Thyroid gland (tissue), 4 donors: ENCODE measurements around the gene REC114. TPM values are rescaled to one million over a fixed set of nuclear protein-coding genes. Genes with fewer than 3 reads are reported as not detected.
A peak's percentile ranks its signal among the peaks of the same experiment; 100 is the strongest.

ENCODE experiments used
- DNase-seq, 2 donors: peaks; one replicate each; pipeline ENCODE4 v3.0.0-alpha.2; 2019
- H3K27ac ChIP-seq, 3 donors: fragments of 200-600 bp; sonication (generic); 1 replicate in 2 of 3; 2 replicates in 1 of 3; pipeline ENCODE4 v1.5.1; 2016 to 2019; ENCODE audit warnings: mild to moderate bottlenecking in 1 of 3, moderate library complexity in 1 of 3
- H3K27me3 ChIP-seq: fragments of 200-600 bp; sonication (generic); one replicate; pipeline ENCODE4 v1.5.1; 2019
- H3K36me3 ChIP-seq, 2 donors: fragments of 200-600 bp; sonication (generic); one replicate each; pipeline ENCODE4 v1.5.1; 2016 to 2019
- H3K4me1 ChIP-seq, 2 donors: fragments of 200-600 bp; sonication (generic); one replicate each; pipeline ENCODE4 v1.5.1; 2017 to 2019
- H3K4me3 ChIP-seq, 3 donors: fragments of 200-600 bp; sonication (generic); replicated peaks in 1 of 3; 1 replicate in 2 of 3; 2 replicates in 1 of 3; pipeline ENCODE4 v1.5.1; 2016; ENCODE audit warnings: mild to moderate bottlenecking in 1 of 3
- H3K9me3 ChIP-seq: fragments of 200-600 bp; sonication (generic); one replicate; pipeline ENCODE4 v1.5.1; 2017
- CTCF ChIP-seq, 6 experiments: fragments of 200-600 bp in 3 of 6; fragments of 450-650 bp in 3 of 6; sonication (generic) in 3 of 6; IDR thresholded peaks; one replicate each; pipeline ENCODE4 v1.5.1; 2016 to 2019; ENCODE audit warnings: antibody characterized with exemption in 6 of 6, mild to moderate bottlenecking in 2 of 6, inconsistent platforms in 1 of 6, moderate library complexity in 1 of 6
- POLR2A ChIP-seq, 2 donors: fragments of 450-650 bp; IDR thresholded peaks; one replicate each; pipeline ENCODE4 v1.6.1; 2017; ENCODE audit warnings: antibody characterized with exemption in 2 of 2, mild to moderate bottlenecking in 2 of 2, moderate library complexity in 1 of 2
- WGBS, 2 donors: methylation state at CpG; one replicate each; pipeline ENCODE4 v1.1.5; 2017; 5-methylcytosine and 5-hydroxymethylcytosine counted together
- intact Hi-C: fragments of 100-400 bp; cut with DNase I; formaldehyde crosslinking; loops from one replicate; pipeline ENCODE4 v1.15.1; 2023
- total RNA-seq, 4 donors: library from RNA; depleted of rRNA; stranded (reverse); fragments of >200 nt; gene quantifications; one replicate each; pipeline ENCODE4 v1.2.3, GENCODE V29; 2016

Gene REC114
- total RNA-seq, 4 donors from 2014 or later = not detected

- Histone ChIP-seq H3K4me3 (no peak overlapping the region), H3K4me1 (no peaks in the 10 kb centered on the region), H3K27me3 (no peaks in the 10 kb centered on the region), H3K9me3 (no peaks in the 10 kb centered on the region), H3K36me3 (peaks cover 8 to 10% of the 10 kb centered on the region in 2 donors), H3K27ac (no peak overlapping the region)
- 89 to 93% methylated on average over 4 of the region's 4 CpGs for WGBS, 2 donors
- no peak for TF ChIP-seq POLR2A (IDR thresholded peaks at IDR 0.05)
- TF ChIP-seq CTCF (IDR thresholded peaks at IDR 0.05) = no peak
- intact Hi-C loops = loop anchor here (10.0 kb wide), 1 partner anchor 150 kb away; no protein-coding TSS in a partner anchor
- DNase-seq = no peak
Observed at GRCh38 chr15:73555080-73555479, 112.1 kb downstream of the REC114 start.

- peaks cover 0 to under 1% of the 10 kb centered on the region in 2 donors for H3K4me1 ChIP-seq
- H3K36me3 ChIP-seq = peaks cover 8 to 23% of the 10 kb centered on the region in 2 donors
- TF ChIP-seq POLR2A (IDR thresholded peaks at IDR 0.05) (no peak), CTCF (IDR thresholded peaks at IDR 0.05) (no peak)
- H3K4me3 ChIP-seq = no peak overlapping the region
- DNase-seq = no peak
- H3K27ac ChIP-seq = no peak overlapping the region
- H3K27me3 ChIP-seq = no peaks in the 10 kb centered on the region
- WGBS, 2 donors = 91 to 100% methylated on average over 1 of the region's 1 CpG
- intact Hi-C loops = loop anchor here (10.0 kb wide), 1 partner anchor 146 kb away; no protein-coding TSS in a partner anchor
- no peaks in the 10 kb centered on the region for H3K9me3 ChIP-seq
Observed at GRCh38 chr15:73558529-73558928, 115.6 kb downstream of the REC114 start.

- Histone ChIP-seq H3K27ac (no peak overlapping the region), H3K4me1 (peaks cover 0 to 16% of the 10 kb centered on the region in 2 donors), H3K27me3 (no peaks in the 10 kb centered on the region), H3K9me3 (no peaks in the 10 kb centered on the region), H3K4me3 (no peak overlapping the region), H3K36me3 (peaks cover 8 to 23% of the 10 kb centered on the region in 2 donors)
- intact Hi-C loops = loop anchor here (5.0 kb wide), 1 partner anchor 77 kb away; no protein-coding TSS in a partner anchor
- 63 to 76% methylated on average over 2 of the region's 2 CpGs for WGBS, 2 donors
- no peak for DNase-seq
- TF ChIP-seq CTCF (IDR thresholded peaks at IDR 0.05) (peak in 4 of 6 experiments; percentile 27 to 58 (median 36)), POLR2A (IDR thresholded peaks at IDR 0.05) (no peak)
Observed at GRCh38 chr15:73560501-73561117, 117.6 kb downstream of the REC114 start.

- Histone ChIP-seq H3K27me3 (no peaks in the 10 kb centered on the region), H3K4me3 (no peak overlapping the region), H3K4me1 (peaks cover 0 to 19% of the 10 kb centered on the region in 2 donors), H3K9me3 (no peaks in the 10 kb centered on the region), H3K36me3 (peaks cover 9 to 25% of the 10 kb centered on the region in 2 donors), H3K27ac (no peak overlapping the region)
- peak in 2 of 6 experiments; percentile 17 to 38 for TF ChIP-seq CTCF (IDR thresholded peaks at IDR 0.05)
- TF ChIP-seq POLR2A (IDR thresholded peaks at IDR 0.05) = no peak
- intact Hi-C loops = loop anchor here (5.0 kb wide), 1 partner anchor 73 kb away; no protein-coding TSS in a partner anchor
- peak; percentile 18 to 21 for DNase-seq
- 43 to 65% methylated on average over 6 of the region's 6 CpGs for WGBS, 2 donors
Observed at GRCh38 chr15:73564255-73564654, 121.3 kb downstream of the REC114 start.

GRCh38 chr15:73567020-73567419 is 124.1 kb downstream of the REC114 start:
- Histone ChIP-seq H3K36me3 (peaks cover 16 to 30% of the 10 kb centered on the region in 2 donors), H3K27me3 (no peaks in the 10 kb centered on the region), H3K27ac (no peak overlapping the region), H3K4me1 (peaks cover 14 to 35% of the 10 kb centered on the region in 2 donors), H3K9me3 (no peaks in the 10 kb centered on the region), H3K4me3 (no peak overlapping the region)
- no peak for DNase-seq
- TF ChIP-seq POLR2A (IDR thresholded peaks at IDR 0.05) = no peak
- TF ChIP-seq CTCF (IDR thresholded peaks at IDR 0.05) = no peak
- intact Hi-C loops = no loop called here
- WGBS, 2 donors = 83 to 91% methylated on average over 1 of the region's 1 CpG
